Calu3 (cell line): ENCODE data around the gene DDIAS. TPM values are rescaled to one million over a fixed set of nuclear protein-coding genes. Genes with fewer than 3 reads are reported as not detected.

Experiments used
- BruUV-seq: library from RNA; stranded (reverse); fragments of 400-500 nt; replicated peaks from 2 replicates; lab custom pipeline; 2021; lab: Mats Ljungman, UMichigan
- CTCF ChIA-PET: fragments of 300-600 bp; sonication (Branson Sonifier 250); formaldehyde crosslinking; loops from one replicate; lab custom pipeline; 2022; ENCODE audit warnings: antibody characterized with exemption; lab: Charles Lee
- DNase-seq: peaks from one replicate; pipeline ENCODE4 v3.0.0; 2022
- H3K27ac Mint-ChIP-seq: one replicate; pipeline ENCODE4 v1.8.0; 2022; ENCODE audit warnings: mixed read lengths; ENCODE audit not compliant: unreplicated experiment
- H3K27me3 Mint-ChIP-seq: one replicate; pipeline ENCODE4 v1.8.0; 2022; ENCODE audit warnings: mixed read lengths; ENCODE audit not compliant: unreplicated experiment
- H3K36me3 Mint-ChIP-seq: one replicate; pipeline ENCODE4 v1.8.0; 2022; ENCODE audit warnings: mild to moderate bottlenecking, moderate library complexity, mixed read lengths; ENCODE audit not compliant: insufficient read depth, unreplicated experiment
- H3K4me1 Mint-ChIP-seq: one replicate; pipeline ENCODE4 v1.8.0; 2022; ENCODE audit warnings: mild to moderate bottlenecking, low read depth, mixed read lengths; ENCODE audit not compliant: unreplicated experiment
- H3K4me3 Mint-ChIP-seq: one replicate; pipeline ENCODE4 v1.8.0; 2022; ENCODE audit warnings: mild to moderate bottlenecking, low read depth, moderate library complexity, mixed read lengths; ENCODE audit not compliant: unreplicated experiment
- H3K9me3 Mint-ChIP-seq: one replicate; pipeline ENCODE4 v1.8.0; 2022; ENCODE audit warnings: low read depth, mixed read lengths; ENCODE audit not compliant: unreplicated experiment
- CTCF ChIP-seq: fragments of 200-600 bp; IDR thresholded peaks from one replicate; pipeline ENCODE4 v1.8.0; 2022; ENCODE audit warnings: antibody characterized with exemption; ENCODE audit not compliant: unreplicated experiment
- intact Hi-C: fragments of 100-400 bp; cut with micrococcal nuclease; formaldehyde crosslinking; loops from one replicate; pipeline ENCODE4 v1.10.0; 2022; ENCODE audit not compliant: unreplicated experiment
- total RNA-seq: library from RNA; stranded (reverse); gene quantifications from 2 replicates; pipeline ENCODE4 v1.2.3, GENCODE V29; 2022

DDIAS gene
- total RNA-seq, 1 experiment from 2014 or later, result 10.9 TPM

- no peaks in the 10 kb centered on the region for H3K36me3 Mint-ChIP-seq
- no peaks in the 10 kb centered on the region for H3K27me3 Mint-ChIP-seq
- no peak for DNase-seq
- BruUV-seq, result no TSS peak
- H3K27ac Mint-ChIP-seq, result no peak overlapping the region
- intact Hi-C loops, result no loop called here
- no peaks in the 10 kb centered on the region for H3K9me3 Mint-ChIP-seq
- TF ChIP-seq CTCF, result no peak
- no peak overlapping the region for H3K4me3 Mint-ChIP-seq
- CTCF ChIA-PET, result no interaction called here
- no peaks in the 10 kb centered on the region for H3K4me1 Mint-ChIP-seq
These were observed 80.3 kb downstream of the DDIAS start for GRCh38 chr11:82981852-82982251.

Other genes with a start within 250 kb of the DDIAS start
- gene FAM181B, start 167.9 kb upstream of the DDIAS start, total RNA-seq, result 0.09 TPM in 1 of 2 replicates, not detected in the other
- 22.0 and 22.7 TPM in 2 replicates for gene PRCP, start 1.3 kb upstream of the DDIAS start, total RNA-seq
- gene RAB30, start 170.2 kb downstream of the DDIAS start, total RNA-seq, result 1.5 and 2.2 TPM in 2 replicates